ENCODE results near the gene USP8. TPM values are rescaled to one million over a fixed set of nuclear protein-coding genes. Genes with fewer than 3 reads are reported as not detected.

Gene USP8
- total RNA-seq, 1 donor from 2014 or later, result 78.8 TPM

GRCh38 chr15:50463423-50464358, 39.5 kb downstream of the USP8 start:
- no peak overlapping the region for H3K4me3 ChIP-seq
- H3K9ac ChIP-seq, result no peak overlapping the region
- H3K36me3 ChIP-seq, result peaks cover 6% of the 10 kb centered on the region
- no peaks in the 10 kb centered on the region for H4K20me1 ChIP-seq (ENCODE audit: low read depth)
- H3K79me2 ChIP-seq (ENCODE audit: low read depth), result no peaks in the 10 kb centered on the region
- no peak for DNase-seq (ENCODE audit: low spot score)
- Mint-ChIP-seq H3K4me1 (no peaks in the 10 kb centered on the region), H3K27ac (no peak overlapping the region), H3K36me3 (peaks cover 12% of the 10 kb centered on the region), H3K4me3 (no peak overlapping the region), H3K9me3 (no peaks in the 10 kb centered on the region), H3K27me3 (ENCODE audit: insufficient read depth, low read depth) (no peaks in the 10 kb centered on the region)
- H3K4me1 ChIP-seq, result no peaks in the 10 kb centered on the region
- no peak overlapping the region for H3K4me2 ChIP-seq
- H2AFZ ChIP-seq (replicated peaks), result no peak overlapping the region
- no peak for TF ChIP-seq EZH2phosphoT487 (IDR thresholded peaks at IDR 0.05)
- TF ChIP-seq, protein P1, sequence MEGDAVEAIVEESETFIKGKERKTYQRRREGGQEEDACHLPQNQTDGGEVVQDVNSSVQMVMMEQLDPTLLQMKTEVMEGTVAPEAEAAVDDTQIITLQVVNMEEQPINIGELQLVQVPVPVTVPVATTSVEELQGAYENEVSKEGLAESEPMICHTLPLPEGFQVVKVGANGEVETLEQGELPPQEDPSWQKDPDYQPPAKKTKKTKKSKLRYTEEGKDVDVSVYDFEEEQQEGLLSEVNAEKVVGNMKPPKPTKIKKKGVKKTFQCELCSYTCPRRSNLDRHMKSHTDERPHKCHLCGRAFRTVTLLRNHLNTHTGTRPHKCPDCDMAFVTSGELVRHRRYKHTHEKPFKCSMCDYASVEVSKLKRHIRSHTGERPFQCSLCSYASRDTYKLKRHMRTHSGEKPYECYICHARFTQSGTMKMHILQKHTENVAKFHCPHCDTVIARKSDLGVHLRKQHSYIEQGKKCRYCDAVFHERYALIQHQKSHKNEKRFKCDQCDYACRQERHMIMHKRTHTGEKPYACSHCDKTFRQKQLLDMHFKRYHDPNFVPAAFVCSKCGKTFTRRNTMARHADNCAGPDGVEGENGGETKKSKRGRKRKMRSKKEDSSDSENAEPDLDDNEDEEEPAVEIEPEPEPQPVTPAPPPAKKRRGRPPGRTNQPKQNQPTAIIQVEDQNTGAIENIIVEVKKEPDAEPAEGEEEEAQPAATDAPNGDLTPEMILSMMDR (IDR thresholded peaks at IDR 0.05), result no peak
- TF ChIP-seq EZH2 (IDR thresholded peaks at IDR 0.05), result no peak
- H3K27me3 ChIP-seq, result no peaks in the 10 kb centered on the region
- H3K27ac ChIP-seq, result no peak overlapping the region
- H3F3A ChIP-seq (ENCODE audit: low read depth), result no peaks in the 10 kb centered on the region
- no peaks in the 10 kb centered on the region for H3K9me3 ChIP-seq (ENCODE audit: low read depth)

DNA sequence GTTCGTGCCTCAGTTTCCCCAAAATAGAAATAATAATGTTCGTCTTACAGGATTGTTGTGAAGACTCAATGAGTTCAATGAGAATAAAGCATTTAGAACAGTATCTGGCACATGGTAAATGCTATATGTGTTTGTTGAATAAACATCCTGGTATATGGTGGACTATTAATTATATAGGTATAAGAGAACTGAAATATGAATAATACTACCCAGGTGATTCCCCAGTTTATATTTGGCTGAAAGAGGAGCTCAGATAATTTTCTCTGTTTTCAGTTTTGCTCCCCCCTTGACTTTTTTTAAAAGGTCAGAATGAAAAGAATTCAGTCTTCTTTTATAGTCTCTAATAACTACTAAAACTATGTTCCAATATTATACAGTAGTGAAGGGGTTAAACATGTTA, 46.9 kb downstream of the USP8 start:
- H3K9me3 Mint-ChIP-seq, result no peaks in the 10 kb centered on the region
- Histone ChIP-seq H3K9me3 (ENCODE audit: low read depth) (no peaks in the 10 kb centered on the region), H4K20me1 (ENCODE audit: low read depth) (no peaks in the 10 kb centered on the region), H3K36me3 (peaks cover 3% of the 10 kb centered on the region), H3K4me3 (no peak overlapping the region), H3K27me3 (no peaks in the 10 kb centered on the region), H3K4me1 (no peaks in the 10 kb centered on the region), H3K79me2 (ENCODE audit: low read depth) (no peaks in the 10 kb centered on the region), H3K9ac (no peak overlapping the region), H3F3A (ENCODE audit: low read depth) (no peaks in the 10 kb centered on the region), H3K27ac (no peak overlapping the region), H2AFZ (replicated peaks) (no peak overlapping the region), H3K4me2 (no peak overlapping the region)
- no peak for TF ChIP-seq EZH2phosphoT487 (IDR thresholded peaks at IDR 0.05)
- TF ChIP-seq EZH2 (IDR thresholded peaks at IDR 0.05), result no peak
- TF ChIP-seq, protein P1 (IDR thresholded peaks at IDR 0.05), result no peak
- no peak overlapping the region for H3K4me3 Mint-ChIP-seq
- peaks cover 17% of the 10 kb centered on the region for H3K36me3 Mint-ChIP-seq
- DNase-seq (ENCODE audit: low spot score), result no peak
- H3K27me3 Mint-ChIP-seq (ENCODE audit: insufficient read depth, low read depth), result no peaks in the 10 kb centered on the region
- no peak overlapping the region for H3K27ac Mint-ChIP-seq
- no peaks in the 10 kb centered on the region for H3K4me1 Mint-ChIP-seq

- H3K9me3 ChIP-seq (ENCODE audit: low read depth), result no peaks in the 10 kb centered on the region
- H3K4me1 Mint-ChIP-seq, result no peaks in the 10 kb centered on the region
- no peak overlapping the region for H3K27ac ChIP-seq
- no peaks in the 10 kb centered on the region for H3K27me3 Mint-ChIP-seq (ENCODE audit: insufficient read depth, low read depth)
- H3K4me1 ChIP-seq, result no peaks in the 10 kb centered on the region
- no peaks in the 10 kb centered on the region for H3K27me3 ChIP-seq
- no peak overlapping the region for H3K4me3 Mint-ChIP-seq
- no peaks in the 10 kb centered on the region for H3K9me3 Mint-ChIP-seq
- no peaks in the 10 kb centered on the region for H4K20me1 ChIP-seq (ENCODE audit: low read depth)
- no peaks in the 10 kb centered on the region for H3F3A ChIP-seq (ENCODE audit: low read depth)
- no peak overlapping the region for H2AFZ ChIP-seq (replicated peaks)
- H3K36me3 ChIP-seq, result peaks cover 11% of the 10 kb centered on the region
- no peak overlapping the region for H3K4me2 ChIP-seq
- no peak for DNase-seq (ENCODE audit: low spot score)
- no peak overlapping the region for H3K27ac Mint-ChIP-seq
- no peak for TF ChIP-seq EZH2phosphoT487 (IDR thresholded peaks at IDR 0.05)
- TF ChIP-seq, protein P1 (IDR thresholded peaks at IDR 0.05), result no peak
- no peak for TF ChIP-seq EZH2 (IDR thresholded peaks at IDR 0.05)
- peaks cover 22% of the 10 kb centered on the region for H3K36me3 Mint-ChIP-seq
- H3K9ac ChIP-seq, result no peak overlapping the region
- no peak overlapping the region for H3K4me3 ChIP-seq
- H3K79me2 ChIP-seq (ENCODE audit: low read depth), result no peaks in the 10 kb centered on the region
These were observed 51.9 kb downstream of the USP8 start for GRCh38 chr15:50476143-50476542.

All from neural progenitor cell (in vitro differentiated cells).